GM19035 (cell line): ENCODE data around the gene PTP4A1.
"Not testable (repeated sequence)": the region's sequence is repeated elsewhere in the genome, so short reads cannot be mapped to it uniquely, and the experiment has no call there.

Experiments used
- ATAC-seq: cut with Tn5 transposase; IDR thresholded peaks from one replicate; pipeline ENCODE4 v1.9.1; 2021; ENCODE audit not compliant: unreplicated experiment

Gene PTP4A1

GRCh38 chr6:63581355-63582013, 9.2 kb downstream of the PTP4A1 start:
- ATAC-seq = no peak

- no peak for ATAC-seq
These were observed 10.4 kb downstream of the PTP4A1 start for GRCh38 chr6:63582579-63583231.

- ATAC-seq = no peak
These were observed 11.8 kb downstream of the PTP4A1 start for GRCh38 chr6:63584125-63584514.

- no peak for ATAC-seq
These were observed 12.3 kb downstream of the PTP4A1 start for GRCh38 chr6:63584566-63584965.

GRCh38 chr6:63585652-63586051, 13.4 kb downstream of the PTP4A1 start:
- ATAC-seq = not testable (repeated sequence)

GRCh38 chr6:63589952-63590411, 17.7 kb downstream of the PTP4A1 start:
- ATAC-seq = no peak

GRCh38 chr6:63592886-63593285, 20.6 kb downstream of the PTP4A1 start:
- ATAC-seq = no peak

- no peak for ATAC-seq
These were observed 25.1 kb downstream of the PTP4A1 start for GRCh38 chr6:63597141-63598048.

- ATAC-seq = peak; percentile 99
These were observed 26.1 kb downstream of the PTP4A1 start for GRCh38 chr6:63598049-63599036.

GRCh38 chr6:63599243-63599642, 27.0 kb downstream of the PTP4A1 start:
- no peak for ATAC-seq

- ATAC-seq = no peak
These were observed 27.9 kb downstream of the PTP4A1 start for GRCh38 chr6:63600136-63600535.

GRCh38 chr6:63609231-63609630, 37.0 kb downstream of the PTP4A1 start:
- ATAC-seq = no peak

- ATAC-seq = no peak
These were observed 38.7 kb downstream of the PTP4A1 start for GRCh38 chr6:63610944-63611343.

- ATAC-seq = no peak
These were observed 39.3 kb downstream of the PTP4A1 start for GRCh38 chr6:63611560-63611959.

GRCh38 chr6:63615590-63615989, 43.3 kb downstream of the PTP4A1 start:
- ATAC-seq = no peak
